ENCODE results near the gene IRF3.

The IRF3 gene

DNA sequence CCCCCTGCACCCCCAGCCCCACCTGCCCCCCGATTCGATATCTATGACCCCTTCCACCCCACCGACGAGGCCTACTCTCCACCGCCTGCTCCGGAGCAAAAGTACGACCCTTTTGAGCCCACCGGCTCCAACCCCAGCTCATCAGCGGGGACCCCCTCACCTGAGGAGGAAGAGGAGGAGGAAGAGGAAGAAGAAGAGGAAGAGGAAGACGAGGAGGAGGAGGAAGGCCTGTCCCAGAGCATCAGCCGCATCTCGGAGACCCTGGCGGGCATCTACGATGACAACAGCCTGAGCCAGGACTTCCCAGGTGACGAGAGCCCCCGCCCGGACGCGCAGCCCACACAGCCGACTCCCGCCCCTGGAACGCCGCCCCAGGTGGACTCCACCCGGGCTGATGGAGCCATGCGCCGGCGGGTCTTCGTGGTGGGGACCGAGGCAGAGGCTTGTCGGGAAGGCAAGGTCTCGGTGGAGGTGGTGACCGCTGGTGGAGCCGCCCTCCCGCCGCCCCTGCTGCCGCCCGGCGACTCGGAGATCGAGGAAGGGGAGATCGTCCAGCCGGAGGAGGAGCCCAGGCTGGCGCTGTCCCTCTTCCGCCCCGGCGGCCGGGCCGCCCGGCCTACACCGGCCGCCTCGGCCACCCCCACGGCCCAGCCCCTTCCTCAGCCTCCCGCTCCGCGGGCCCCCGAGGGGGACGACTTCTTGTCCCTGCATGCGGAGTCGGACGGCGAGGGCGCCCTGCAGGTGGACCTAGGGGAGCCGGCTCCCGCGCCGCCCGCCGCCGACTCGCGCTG lies 14.4 kb downstream of the IRF3 start:
- Mint-ChIP-seq H3K4me1 (peaks cover 5% of the 10 kb centered on the region), H3K9me3 (no peaks in the 10 kb centered on the region), H3K4me3 (no peak overlapping the region), H3K27ac (no peak overlapping the region), H3K27me3 (ENCODE audit: low read depth) (peaks cover 3% of the 10 kb centered on the region), H3K36me3 (ENCODE audit: low read depth) (peaks cover 41% of the 10 kb centered on the region)
- TF ChIP-seq, protein P1, sequence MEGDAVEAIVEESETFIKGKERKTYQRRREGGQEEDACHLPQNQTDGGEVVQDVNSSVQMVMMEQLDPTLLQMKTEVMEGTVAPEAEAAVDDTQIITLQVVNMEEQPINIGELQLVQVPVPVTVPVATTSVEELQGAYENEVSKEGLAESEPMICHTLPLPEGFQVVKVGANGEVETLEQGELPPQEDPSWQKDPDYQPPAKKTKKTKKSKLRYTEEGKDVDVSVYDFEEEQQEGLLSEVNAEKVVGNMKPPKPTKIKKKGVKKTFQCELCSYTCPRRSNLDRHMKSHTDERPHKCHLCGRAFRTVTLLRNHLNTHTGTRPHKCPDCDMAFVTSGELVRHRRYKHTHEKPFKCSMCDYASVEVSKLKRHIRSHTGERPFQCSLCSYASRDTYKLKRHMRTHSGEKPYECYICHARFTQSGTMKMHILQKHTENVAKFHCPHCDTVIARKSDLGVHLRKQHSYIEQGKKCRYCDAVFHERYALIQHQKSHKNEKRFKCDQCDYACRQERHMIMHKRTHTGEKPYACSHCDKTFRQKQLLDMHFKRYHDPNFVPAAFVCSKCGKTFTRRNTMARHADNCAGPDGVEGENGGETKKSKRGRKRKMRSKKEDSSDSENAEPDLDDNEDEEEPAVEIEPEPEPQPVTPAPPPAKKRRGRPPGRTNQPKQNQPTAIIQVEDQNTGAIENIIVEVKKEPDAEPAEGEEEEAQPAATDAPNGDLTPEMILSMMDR (IDR thresholded peaks at IDR 0.05; ENCODE audit: unreplicated experiment in 3 of 3), result no peak

DNA sequence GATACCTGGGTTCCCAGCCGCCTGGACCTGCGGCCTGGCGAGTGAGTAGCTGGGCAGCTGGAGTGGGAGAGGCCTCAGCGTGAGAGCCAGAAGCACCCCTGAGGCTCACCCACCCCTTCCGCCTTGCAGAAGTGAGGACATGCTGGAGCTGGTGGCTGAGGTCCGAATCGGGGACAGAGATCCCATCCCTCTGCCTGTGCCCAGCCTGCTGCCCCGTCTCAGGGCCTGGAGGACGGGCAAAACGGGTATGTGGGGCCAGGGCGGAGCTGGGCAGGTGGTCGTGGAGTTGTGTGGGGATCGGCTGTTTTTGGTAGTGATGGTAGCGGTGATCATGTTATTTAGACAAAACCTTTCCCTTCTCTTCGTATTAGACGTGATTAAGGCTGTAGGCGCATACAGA lies 19.1 kb downstream of the IRF3 start:
- peak overlapping the region in 2 of 3 experiments; percentile 37 to 56 for H3K27ac Mint-ChIP-seq
- peaks cover 35% of the 10 kb centered on the region for H3K36me3 Mint-ChIP-seq (ENCODE audit: low read depth)
- TF ChIP-seq, protein P1 (IDR thresholded peaks at IDR 0.05; ENCODE audit: unreplicated experiment in 3 of 3), result no peak
- H3K4me3 Mint-ChIP-seq, result peak overlapping the region in 2 of 3 experiments; percentile 29 to 65
- H3K9me3 Mint-ChIP-seq, result no peaks in the 10 kb centered on the region
- peaks cover 30% of the 10 kb centered on the region for H3K4me1 Mint-ChIP-seq
- H3K27me3 Mint-ChIP-seq (ENCODE audit: low read depth), result no peaks in the 10 kb centered on the region

DNA sequence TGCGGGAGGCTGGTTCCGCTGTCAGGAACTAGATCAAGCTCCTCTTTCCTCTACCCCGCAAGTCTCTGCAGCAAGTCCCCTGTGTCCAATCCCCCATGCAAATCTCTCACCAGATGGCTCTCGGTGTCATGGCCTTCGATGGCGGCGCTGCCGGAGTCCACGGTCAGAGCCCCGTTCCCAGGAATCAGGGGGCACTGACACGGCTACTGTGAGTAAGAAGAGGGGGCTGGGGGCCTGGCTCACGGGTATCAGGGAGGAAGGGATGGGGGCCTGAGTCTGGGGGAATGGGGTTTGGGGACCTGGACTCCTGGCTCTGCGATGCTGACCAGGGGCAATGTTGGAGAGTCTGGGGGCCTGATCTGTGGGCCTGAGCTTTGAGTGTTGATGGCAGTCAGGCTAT lies 19.7 kb downstream of the IRF3 start:
- peaks cover 32% of the 10 kb centered on the region for H3K4me1 Mint-ChIP-seq
- H3K9me3 Mint-ChIP-seq, result no peaks in the 10 kb centered on the region
- TF ChIP-seq, protein P1 (IDR thresholded peaks at IDR 0.05; ENCODE audit: unreplicated experiment in 3 of 3), result no peak
- peak overlapping the region in 1 of 3 experiments; percentile 35 for H3K4me3 Mint-ChIP-seq
- no peak overlapping the region for H3K27ac Mint-ChIP-seq
- peaks cover 34% of the 10 kb centered on the region for H3K36me3 Mint-ChIP-seq (ENCODE audit: low read depth)
- no peaks in the 10 kb centered on the region for H3K27me3 Mint-ChIP-seq (ENCODE audit: low read depth)

DNA sequence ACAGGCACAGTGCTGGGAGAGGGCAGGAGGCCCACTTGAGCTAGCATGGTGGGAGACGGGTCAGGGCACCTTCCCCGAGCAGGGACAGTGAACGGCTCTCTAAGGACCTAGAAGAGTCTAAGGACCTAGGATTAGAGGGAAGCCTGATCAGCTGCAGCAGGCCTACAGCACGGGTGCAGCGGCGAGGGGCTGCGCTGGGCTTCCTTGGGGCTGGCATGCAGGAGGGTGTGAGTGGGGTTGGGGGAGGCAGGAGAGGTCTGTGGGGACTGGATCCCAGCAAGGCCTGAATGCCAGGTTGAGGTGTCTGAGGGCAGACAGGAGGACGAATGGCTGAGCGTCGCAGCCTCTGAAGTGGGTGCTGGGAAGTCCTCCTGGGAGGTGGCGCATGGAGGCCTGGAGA lies 20.1 kb downstream of the IRF3 start:
- peaks cover 32% of the 10 kb centered on the region for H3K36me3 Mint-ChIP-seq (ENCODE audit: low read depth)
- no peaks in the 10 kb centered on the region for H3K9me3 Mint-ChIP-seq
- H3K27me3 Mint-ChIP-seq (ENCODE audit: low read depth), result no peaks in the 10 kb centered on the region
- no peak overlapping the region for H3K27ac Mint-ChIP-seq
- peak overlapping the region in 1 of 3 experiments; percentile 40 for H3K4me3 Mint-ChIP-seq
- TF ChIP-seq, protein P1 (IDR thresholded peaks at IDR 0.05; ENCODE audit: unreplicated experiment in 3 of 3), result no peak
- H3K4me1 Mint-ChIP-seq, result peaks cover 36% of the 10 kb centered on the region

DNA sequence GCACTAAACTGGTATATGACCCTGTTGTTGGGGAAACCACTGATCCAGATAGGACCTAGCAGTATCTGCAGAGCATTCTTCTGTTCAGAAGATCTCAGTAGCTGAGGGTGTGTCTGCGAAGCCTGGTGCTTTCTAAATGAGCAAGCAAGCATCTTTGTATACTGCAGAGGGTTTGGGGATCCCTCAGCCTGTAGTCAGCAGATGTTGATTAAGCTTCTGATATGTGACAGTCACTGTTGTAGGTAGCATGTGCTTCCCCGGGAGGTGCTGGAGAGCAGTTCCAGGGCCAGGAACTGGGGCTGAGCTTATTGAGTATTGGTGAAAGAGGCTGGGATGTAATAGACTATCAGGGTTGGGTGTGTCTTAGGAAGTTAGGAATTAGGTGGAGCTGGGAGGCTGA lies 22.2 kb downstream of the IRF3 start:
- H3K4me1 Mint-ChIP-seq, result peaks cover 50% of the 10 kb centered on the region
- peak overlapping the region; percentile 92 to 97 (median 94) for H3K4me3 Mint-ChIP-seq
- no peaks in the 10 kb centered on the region for H3K9me3 Mint-ChIP-seq
- TF ChIP-seq, protein P1 (IDR thresholded peaks at IDR 0.05; ENCODE audit: unreplicated experiment in 3 of 3), result no peak
- H3K27me3 Mint-ChIP-seq (ENCODE audit: low read depth), result no peaks in the 10 kb centered on the region
- H3K36me3 Mint-ChIP-seq (ENCODE audit: low read depth), result peaks cover 19% of the 10 kb centered on the region
- peak overlapping the region; percentile 2 to 100 (median 99) for H3K27ac Mint-ChIP-seq
